H1 (cell line): ENCODE results near the gene TBCE. TPM values are rescaled to one million over a fixed set of nuclear protein-coding genes. Genes with fewer than 3 reads are reported as not detected.

Experiments
- CTCF ChIA-PET: fragments of 300-600 bp; sonication (Branson Sonifier 250); formaldehyde crosslinking; loops from one replicate; lab custom pipeline; 2021; ENCODE audit not compliant: partially characterized antibody; lab: Charles Lee
- POLR2A ChIA-PET: fragments of 300-600 bp; sonication (Branson Sonifier 250); formaldehyde crosslinking; loops from one replicate; lab custom pipeline; 2021; ENCODE audit warnings: inconsistent platforms; ENCODE audit not compliant: partially characterized antibody; lab: Charles Lee
- DNase-seq, 2 experiments: peaks; one replicate each; pipeline versions ENCODE4 v3.0.0 to v3.0.0-alpha.2; 2010 to 2022; ENCODE audit warnings: low spot score in 2 of 2, low read depth in 1 of 2, mixed read lengths in 1 of 2
- FAIRE-seq: peaks from 2 replicates; lab custom pipeline; 2011; peaks lifted over from hg19 to GRCh38; lab: Jason Lieb, UNC
- H2AFZ ChIP-seq: 2 replicates; pipeline ENCODE4 v1.8.1; 2012; ENCODE audit warnings: low read length, inconsistent platforms
- H2AK5ac ChIP-seq: 2 replicates; pipeline ENCODE4 v1.6.1; 2013; ENCODE audit warnings: low read depth, low read length
- H2BK120ac ChIP-seq: replicated peaks from 2 replicates; pipeline ENCODE3; 2013; ENCODE audit warnings: low read depth, low read length, inconsistent platforms
- H2BK12ac ChIP-seq: 2 replicates; pipeline ENCODE4 v1.6.1; 2013; ENCODE audit warnings: low read depth, low read length
- H2BK15ac ChIP-seq: 2 replicates; pipeline ENCODE4 v1.6.1; 2013; ENCODE audit warnings: low read length
- H2BK20ac ChIP-seq: 2 replicates; pipeline ENCODE4 v1.6.1; 2013; ENCODE audit warnings: low read length
- H2BK5ac ChIP-seq: 2 replicates; pipeline ENCODE4 v1.6.1; 2013; ENCODE audit warnings: low read depth, low read length
- H3K14ac ChIP-seq: 2 replicates; pipeline ENCODE4 v1.6.1; 2013; ENCODE audit warnings: inconsistent platforms; ENCODE audit not compliant: insufficient read length
- H3K18ac ChIP-seq: 2 replicates; pipeline ENCODE4 v1.6.1; 2013; ENCODE audit warnings: low read length; ENCODE audit errors: extremely low read depth
- H3K23ac ChIP-seq: 2 replicates; pipeline ENCODE4 v1.6.1; 2013; ENCODE audit warnings: inconsistent platforms; ENCODE audit not compliant: insufficient read length
- H3K23me2 ChIP-seq: 2 replicates; pipeline ENCODE4 v1.6.1; 2013; ENCODE audit warnings: low read depth, low read length
- H3K27ac ChIP-seq: 2 replicates; pipeline ENCODE4 v1.6.1; 2011; ENCODE audit warnings: low read depth, low read length, inconsistent platforms
- H3K27me3 ChIP-seq, 4 experiments: replicated peaks in 1 of 4; 1 replicate in 1 of 4; 2 replicates in 3 of 4; pipeline versions ENCODE4 v1.6.1 to v1.8.1; 2011 to 2013; ENCODE audit warnings: low read length in 3 of 4, mild to moderate bottlenecking in 3 of 4, inconsistent platforms in 2 of 4, mixed read lengths in 2 of 4, moderate library complexity in 1 of 4; ENCODE audit not compliant: control insufficient read depth in 3 of 4, insufficient read depth in 3 of 4; ENCODE audit errors: extremely low read depth in 1 of 4
- H3K36me3 ChIP-seq, 4 experiments: 2 replicates each; pipeline versions ENCODE4 v1.6.1 to v1.8.1; 2011 to 2013; ENCODE audit warnings: mild to moderate bottlenecking in 4 of 4, low read length in 3 of 4, moderate library complexity in 2 of 4, control low read depth in 1 of 4, inconsistent platforms in 1 of 4; ENCODE audit not compliant: insufficient read depth in 4 of 4, control insufficient read depth in 2 of 4
- H3K4ac ChIP-seq: replicated peaks from 2 replicates; pipeline ENCODE3; 2013; ENCODE audit warnings: low read length, low read depth, mixed read lengths, inconsistent platforms; ENCODE audit not compliant: insufficient read length
- H3K4me1 ChIP-seq, 4 experiments: replicated peaks in 1 of 4; 1 replicate in 1 of 4; 2 replicates in 3 of 4; pipeline versions ENCODE4 v1.6.1 to v1.8.1; 2011 to 2013; ENCODE audit warnings: low read length in 3 of 4, inconsistent platforms in 2 of 4, mixed read lengths in 1 of 4; ENCODE audit not compliant: insufficient read depth in 4 of 4, control insufficient read depth in 3 of 4
- H3K4me2 ChIP-seq, 2 experiments: 2 replicates each; pipeline versions ENCODE4 v1.6.1 to v1.8.1; 2011 to 2013; ENCODE audit warnings: low read depth in 2 of 2, low read length in 2 of 2, control low read depth in 1 of 2, inconsistent platforms in 1 of 2, mild to moderate bottlenecking in 1 of 2; ENCODE audit not compliant: insufficient read depth in 1 of 2
- H3K4me3 ChIP-seq, 4 experiments: fragments of 200-600, 300-600 bp in 1 of 4; sonication (generic), shearing (Covaris generic), sonication (Bioruptor Twin) in 1 of 4; 2 replicates each; pipeline versions ENCODE4 v1.5.1 to v1.8.1; 2011 to 2016; ENCODE audit warnings: low read length in 4 of 4, low read depth in 3 of 4, control low read depth in 2 of 4, inconsistent platforms in 2 of 4, mild to moderate bottlenecking in 2 of 4, mixed read lengths in 1 of 4, moderate library complexity in 1 of 4; ENCODE audit not compliant: insufficient read depth in 2 of 4; ENCODE audit errors: extremely low read depth in 1 of 4
- H3K56ac ChIP-seq: replicated peaks from 2 replicates; pipeline ENCODE3; 2013; ENCODE audit warnings: low read depth, mild to moderate bottlenecking, mixed read lengths, low read length, inconsistent platforms; ENCODE audit not compliant: insufficient read length
- H3K79me1 ChIP-seq: 2 replicates; pipeline ENCODE4 v1.6.1; 2013; ENCODE audit warnings: low read depth, low read length, control low read depth
- H3K79me2 ChIP-seq, 2 experiments: 2 replicates each; pipeline versions ENCODE4 v1.6.1 to v1.8.1; 2012 to 2013; ENCODE audit warnings: low read length in 2 of 2, mild to moderate bottlenecking in 2 of 2, inconsistent platforms in 1 of 2; ENCODE audit not compliant: insufficient read depth in 2 of 2, control insufficient read depth in 1 of 2
- H3K9ac ChIP-seq, 4 experiments: replicated peaks in 1 of 4; 1 replicate in 1 of 4; 2 replicates in 3 of 4; pipeline versions ENCODE4 v1.6.1 to v1.8.1; 2011 to 2013; ENCODE audit warnings: low read depth in 3 of 4, low read length in 3 of 4, control low read depth in 2 of 4, mild to moderate bottlenecking in 2 of 4, moderate library complexity in 2 of 4, inconsistent platforms in 1 of 4; ENCODE audit errors: extremely low read depth in 1 of 4
- H3K9me3 ChIP-seq, 2 experiments: 2 replicates each; pipeline versions ENCODE4 v1.6.1 to v1.8.1; 2012 to 2013; ENCODE audit warnings: mild to moderate bottlenecking in 2 of 2, moderate library complexity in 2 of 2, control low read depth in 1 of 2, inconsistent platforms in 1 of 2, low read depth in 1 of 2, low read length in 1 of 2, mixed read lengths in 1 of 2; ENCODE audit not compliant: insufficient read depth in 2 of 2
- H4K20me1 ChIP-seq, 2 experiments: replicated peaks in 1 of 2; 2 replicates each; pipeline versions ENCODE3 to v1.8.1; 2011 to 2013; ENCODE audit warnings: inconsistent platforms in 2 of 2, low read length in 2 of 2, mild to moderate bottlenecking in 1 of 2; ENCODE audit not compliant: insufficient read depth in 2 of 2, control insufficient read depth in 1 of 2
- H4K5ac ChIP-seq: 2 replicates; pipeline ENCODE4 v1.6.1; 2013; ENCODE audit warnings: low read length, low read depth, mixed read lengths, inconsistent platforms; ENCODE audit not compliant: insufficient read length
- H4K8ac ChIP-seq: 2 replicates; pipeline ENCODE4 v1.8.0; 2013; ENCODE audit warnings: mild to moderate bottlenecking, moderate library complexity, low read length, inconsistent platforms; ENCODE audit not compliant: insufficient read depth; ENCODE audit errors: extremely low read depth
- H4K91ac ChIP-seq: replicated peaks from 2 replicates; pipeline ENCODE3; 2013; ENCODE audit warnings: low read length, mixed read lengths, inconsistent platforms; ENCODE audit not compliant: insufficient read length
- ASH2L ChIP-seq: fragments of 200-600, 300-600 bp; sonication (generic); IDR thresholded peaks from one replicate; pipeline ENCODE4 v1.7.1; 2017; ENCODE audit warnings: low read length
- BCL11A ChIP-seq, 2 experiments: IDR thresholded peaks; one replicate each; pipeline ENCODE4 v1.6.1; 2011; ENCODE audit warnings: low read depth in 2 of 2, low read length in 2 of 2, mild to moderate bottlenecking in 2 of 2
- CBX5 ChIP-seq: fragments of 300-800, 300-1000 bp; sonication (generic); IDR thresholded peaks from 2 replicates; pipeline ENCODE4 v1.7.1; 2016; ENCODE audit warnings: antibody characterized with exemption, low read length, low read depth
- CREB1 ChIP-seq: IDR thresholded peaks from 2 replicates; pipeline ENCODE4 v1.6.1; 2012; ENCODE audit warnings: inconsistent platforms
- CTBP2 ChIP-seq: IDR thresholded peaks from 2 replicates; pipeline ENCODE4 v1.7.0; 2011; ENCODE audit warnings: borderline replicate concordance, mild to moderate bottlenecking, moderate library complexity, mixed read lengths, low read length; ENCODE audit not compliant: insufficient read depth, insufficient read length
- EZH2 ChIP-seq: fragments of 200-600 bp; sonication (generic); IDR thresholded peaks from 2 replicates; pipeline ENCODE4 v1.7.1; 2012; ENCODE audit warnings: low read depth, mild to moderate bottlenecking, moderate library complexity, low read length, inconsistent platforms; ENCODE audit not compliant: severe bottlenecking
- POLR2A ChIP-seq, 2 experiments: IDR thresholded peaks; 1 replicate in 1 of 2; 2 replicates in 1 of 2; pipeline ENCODE4 v1.6.1; 2011; ENCODE audit warnings: low read depth in 2 of 2, low read length in 2 of 2, mild to moderate bottlenecking in 2 of 2; ENCODE audit errors: control extremely low read depth in 1 of 2
- RBBP5 ChIP-seq: IDR thresholded peaks from 2 replicates; pipeline ENCODE4 v1.7.1; 2012; ENCODE audit warnings: low read depth, mild to moderate bottlenecking, inconsistent platforms, low read length, moderate library complexity, borderline replicate concordance
- SP1 ChIP-seq: IDR thresholded peaks from 2 replicates; pipeline ENCODE4 v1.6.1; 2011; ENCODE audit warnings: low read depth, low read length
- TAF7 ChIP-seq: optimal IDR thresholded peaks from 2 replicates; pipeline ENCODE3; 2011; ENCODE audit warnings: low read depth, mild to moderate bottlenecking, inconsistent platforms, low read length, moderate library complexity, borderline replicate concordance
- WGBS, 2 experiments: shearing (Covaris generic) in 1 of 2; methylation state at CpG; one replicate each; pipeline versions ENCODE4 v1.1.6 to v1.1.7; 2013 to 2015; ENCODE audit warnings: low lambda C conversion rate in 2 of 2, mixed read lengths in 2 of 2, inconsistent platforms in 1 of 2, low coverage in 1 of 2, missing lambda C conversion rate in 1 of 2; ENCODE audit not compliant: insufficient replicate concordance in 2 of 2, insufficient coverage in 1 of 2, insufficient read length in 1 of 2; ENCODE audit errors: extremely low coverage in 1 of 2, missing lambda C conversion rate in 1 of 2; 5-methylcytosine and 5-hydroxymethylcytosine counted together
- polyA plus RNA-seq, 7 experiments: library from polyadenylated mRNA; depleted of rRNA in 3 of 7; stranded (reverse) in 5 of 7; unstranded in 2 of 7; fragments of >200 nt in 5 of 7; fragments of 200-250 nt in 2 of 7; gene quantifications; 1 replicate in 5 of 7; 2 replicates in 1 of 7; 4 replicates in 1 of 7; pipeline versions ENCODE4 v1.2.1 to v1.2.3, GENCODE V29; 2011 to 2013; ENCODE audit warnings: missing spikeins in 2 of 7, mixed read lengths in 2 of 7
- total RNA-seq: library from RNA; stranded (reverse); fragmentation: NEBNext Ultra II Directional; extraction: Animal tissue kit (Norgen Biotek cat#: 25700); gene quantifications from 2 replicates; pipeline ENCODE4 v1.2.1, GENCODE V29; 2021

The TBCE gene
- total and polyA plus RNA-seq, 2 of the 8 experiments (the other 6 are each of a cell fraction or from before 2014, with no cell fraction given): 22.7 to 42.9 TPM

DNA sequence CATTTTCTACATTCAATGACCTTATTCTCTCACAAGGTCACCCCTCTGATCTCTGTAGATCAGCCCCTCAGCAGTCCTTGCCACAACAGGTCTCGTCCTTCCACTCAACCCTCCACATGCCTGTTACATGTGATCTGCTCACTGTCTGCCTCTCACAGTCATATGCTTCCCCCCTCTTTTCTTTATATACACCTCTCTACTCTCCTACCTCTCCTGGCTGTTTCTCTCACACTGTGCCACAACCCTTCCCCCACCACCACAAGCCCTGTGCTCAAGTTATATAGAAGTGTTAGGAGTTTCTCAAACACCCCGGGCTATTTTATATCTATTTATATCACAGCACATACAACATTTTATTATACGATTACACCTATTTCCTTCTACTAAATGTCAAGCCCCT lies 124.4 kb downstream of the TBCE start:
- H2BK120ac ChIP-seq: no peak overlapping the region
- no peak overlapping the region for H2AFZ ChIP-seq
- ChIA-PET CTCF (no interaction called here), POLR2A (no interaction called here)
- WGBS, 2 experiments: 91 to 100% methylated on average over 1 to 3 of the region's 3 CpGs
- H4K91ac ChIP-seq: no peak overlapping the region
- no peak overlapping the region for H2BK20ac ChIP-seq
- no peak overlapping the region for H3K9ac ChIP-seq
- no peak overlapping the region for H3K4me3 ChIP-seq
- no peaks in the 10 kb centered on the region for H3K23me2 ChIP-seq
- no peak overlapping the region for H2AK5ac ChIP-seq
- H3K27me3 ChIP-seq: no peaks in the 10 kb centered on the region
- no peak for TF ChIP-seq TAF7
- no peak for TF ChIP-seq CTBP2
- no peak for TF ChIP-seq CBX5
- TF ChIP-seq BCL11A (IDR thresholded peaks at IDR 0.05; ENCODE audit: low read depth in 2 of 2, low read length in 2 of 2): no peak
- TF ChIP-seq CREB1: no peak
- no peak for TF ChIP-seq POLR2A (IDR thresholded peaks at IDR 0.05; ENCODE audit: control extremely low read depth in 1 of 2, low read depth in 2 of 2, low read length in 2 of 2)
- no peak for TF ChIP-seq EZH2
- TF ChIP-seq ASH2L: no peak
- TF ChIP-seq SP1: no peak
- TF ChIP-seq RBBP5: no peak
- TF ChIP-seq, all 59 proteins: peak for 0
- Histone ChIP-seq H2BK12ac (no peak overlapping the region), H2BK15ac (no peak overlapping the region), H3K4me2 (no peak overlapping the region), H3K18ac (no peak overlapping the region), H3K27ac (no peak overlapping the region), H3K9me3 (no peaks in the 10 kb centered on the region), H4K8ac (no peak overlapping the region), H3K14ac (no peak overlapping the region), H3K4ac (no peak overlapping the region), H3K79me1 (no peaks in the 10 kb centered on the region), H3K36me3 (peaks cover 4 to 42% (median 14%) of the 10 kb centered on the region in 4 experiments; a peak in 7 of 8 replicates), H3K56ac (no peak overlapping the region), H4K20me1 (peaks cover 0 to 4% of the 10 kb centered on the region in 2 experiments), H3K79me2 (peaks cover 0 to 6% of the 10 kb centered on the region in 2 experiments; a peak in 2 of 4 replicates), H3K4me1 (no peaks in the 10 kb centered on the region), H2BK5ac (no peak overlapping the region), H4K5ac (no peak overlapping the region), H3K23ac (no peak overlapping the region)
- no peak for FAIRE-seq
- DNase-seq: no peak
